SH-SY5Y (cell line): ENCODE results near the gene TBX18.

Source experiments
- GATA2 ChIP-seq: IDR thresholded peaks from 2 replicates; pipeline ENCODE4 v1.6.1; 2011; ENCODE audit warnings: mild to moderate bottlenecking, low read depth, low read length
- GATA3 ChIP-seq: IDR thresholded peaks from 2 replicates; pipeline ENCODE4 v1.6.1; 2011; ENCODE audit warnings: low read depth, mild to moderate bottlenecking, low read length, moderate library complexity

- TF ChIP-seq GATA3 (no peak), GATA2 (no peak)
Observed at GRCh38 chr6:84756877-84757276, 7.5 kb downstream of the TBX18 start.
